Activated naive CD8-positive, alpha-beta T cell treated with anti-CD3 and anti-CD28 coated beads, Interleukin-2, amount 50 U/mL, for 24 hours (primary cell): ENCODE results near the gene SLC16A2.

Experiments
- ATAC-seq: fragments of 150-1000 bp; cut with Tn5 transposase; one replicate; pipeline ENCODE4 v1.10.0; 2021
- DNase-seq: peaks from one replicate; pipeline ENCODE4 v3.0.0; 2021
- H3K27ac Mint-ChIP-seq: one replicate; pipeline ENCODE4 v1.8.0; 2021; ENCODE audit warnings: mild to moderate bottlenecking, mixed read lengths
- H3K27me3 Mint-ChIP-seq: one replicate; pipeline ENCODE4 v1.8.0; 2021; ENCODE audit warnings: mixed read lengths
- H3K36me3 Mint-ChIP-seq: one replicate; pipeline ENCODE4 v1.8.0; 2021; ENCODE audit warnings: low read depth, mixed read lengths
- H3K4me1 Mint-ChIP-seq: one replicate; pipeline ENCODE4 v1.8.0; 2021; ENCODE audit warnings: mixed read lengths
- H3K4me3 Mint-ChIP-seq: one replicate; pipeline ENCODE4 v1.8.0; 2021; ENCODE audit warnings: mild to moderate bottlenecking, moderate library complexity, mixed read lengths
- H3K9me3 Mint-ChIP-seq: one replicate; pipeline ENCODE4 v1.8.0; 2021; ENCODE audit warnings: mixed read lengths

SLC16A2 gene

GRCh38 chrX:74421036-74421739 lies at the start of gene SLC16A2:
SLC16A2 (plus strand) TSS chrX:74421493; CDS start chrX:74421638, 145 bp downstream.
- DNase-seq (peak; percentile 24), ATAC-seq (peak; percentile 50)
- Mint-ChIP-seq H3K27ac (no peak within 1 kb of the TSS), H3K27me3 (peaks cover 14% of the 10 kb centered on the region), H3K4me3 (peak within 1 kb of the TSS; percentile 76), H3K4me1 (peaks cover 12% of the 10 kb centered on the region), H3K36me3 (no peaks in the 10 kb centered on the region), H3K9me3 (no peaks in the 10 kb centered on the region)

- Mint-ChIP-seq H3K4me1 (peaks cover 6% of the 10 kb centered on the region), H3K9me3 (no peaks in the 10 kb centered on the region), H3K27me3 (no peaks in the 10 kb centered on the region), H3K27ac (no peak overlapping the region), H3K4me3 (no peak overlapping the region), H3K36me3 (no peaks in the 10 kb centered on the region)
- no peak for ATAC-seq
- DNase-seq = no peak
Measured at GRCh38 chrX:74372272-74372671, 49.0 kb upstream of the SLC16A2 start.

- ATAC-seq (no peak), DNase-seq (no peak)
- Mint-ChIP-seq H3K9me3 (no peaks in the 10 kb centered on the region), H3K36me3 (no peaks in the 10 kb centered on the region), H3K27me3 (no peaks in the 10 kb centered on the region), H3K27ac (no peak overlapping the region), H3K4me1 (no peaks in the 10 kb centered on the region), H3K4me3 (no peak overlapping the region)
Measured at GRCh38 chrX:74377282-74377681, 44.0 kb upstream of the SLC16A2 start.

- Mint-ChIP-seq H3K4me3 (no peak overlapping the region), H3K27ac (no peak overlapping the region), H3K9me3 (no peaks in the 10 kb centered on the region), H3K36me3 (no peaks in the 10 kb centered on the region), H3K4me1 (peaks cover 2% of the 10 kb centered on the region), H3K27me3 (peaks cover 10% of the 10 kb centered on the region)
- peak; percentile 66 for ATAC-seq
- peak; percentile 52 for DNase-seq
Measured at GRCh38 chrX:74382613-74383012, 38.7 kb upstream of the SLC16A2 start.

GRCh38 chrX:74383611-74384010 lies 37.7 kb upstream of the SLC16A2 start:
- peaks cover 10% of the 10 kb centered on the region for H3K27me3 Mint-ChIP-seq
- ATAC-seq = peak; percentile 87

GRCh38 chrX:74389016-74389722 lies 32.1 kb upstream of the SLC16A2 start:
- DNase-seq (no peak), ATAC-seq (peak; percentile 43)
- H3K36me3 Mint-ChIP-seq = no peaks in the 10 kb centered on the region
- no peak overlapping the region for H3K4me3 Mint-ChIP-seq
- no peaks in the 10 kb centered on the region for H3K9me3 Mint-ChIP-seq
- peaks cover 10% of the 10 kb centered on the region for H3K27me3 Mint-ChIP-seq
- peaks cover 3% of the 10 kb centered on the region for H3K4me1 Mint-ChIP-seq
- H3K27ac Mint-ChIP-seq = no peak overlapping the region

More at GRCh38 chrX:74383611-74384010, 37.7 kb upstream of the SLC16A2 start:
- Mint-ChIP-seq H3K36me3 (no peaks in the 10 kb centered on the region), H3K27ac (no peak overlapping the region), H3K4me1 (peaks cover 2% of the 10 kb centered on the region), H3K9me3 (no peaks in the 10 kb centered on the region), H3K4me3 (no peak overlapping the region)
- DNase-seq = peak; percentile 16

GRCh38 chrX:74395556-74395955 lies 25.7 kb upstream of the SLC16A2 start:
- no peak for DNase-seq
- Mint-ChIP-seq H3K27ac (no peak overlapping the region), H3K27me3 (peaks cover 5% of the 10 kb centered on the region), H3K9me3 (no peaks in the 10 kb centered on the region), H3K4me1 (peaks cover 4% of the 10 kb centered on the region), H3K36me3 (no peaks in the 10 kb centered on the region), H3K4me3 (no peak overlapping the region)
- ATAC-seq = no peak

- Mint-ChIP-seq H3K36me3 (no peaks in the 10 kb centered on the region), H3K27me3 (no peaks in the 10 kb centered on the region), H3K4me3 (no peak overlapping the region), H3K9me3 (no peaks in the 10 kb centered on the region), H3K4me1 (no peaks in the 10 kb centered on the region), H3K27ac (no peak overlapping the region)
- DNase-seq = no peak
- no peak for ATAC-seq
Measured at GRCh38 chrX:74405973-74406489, 15.3 kb upstream of the SLC16A2 start.

GRCh38 chrX:74408304-74408703 lies 13.0 kb upstream of the SLC16A2 start:
- no peak for DNase-seq
- H3K4me3 Mint-ChIP-seq = no peak overlapping the region
- no peaks in the 10 kb centered on the region for H3K27me3 Mint-ChIP-seq
- no peak for ATAC-seq
- no peaks in the 10 kb centered on the region for H3K4me1 Mint-ChIP-seq
- no peaks in the 10 kb centered on the region for H3K9me3 Mint-ChIP-seq
- H3K27ac Mint-ChIP-seq = no peak overlapping the region
- no peaks in the 10 kb centered on the region for H3K36me3 Mint-ChIP-seq

GRCh38 chrX:74419864-74420195 lies 1.5 kb upstream of the SLC16A2 start:
- Mint-ChIP-seq H3K27me3 (peaks cover 14% of the 10 kb centered on the region), H3K9me3 (no peaks in the 10 kb centered on the region), H3K27ac (peak overlapping the region; percentile 42), H3K4me1 (peaks cover 12% of the 10 kb centered on the region), H3K36me3 (no peaks in the 10 kb centered on the region), H3K4me3 (peak overlapping the region; percentile 66)
- ATAC-seq = no peak
- peak; percentile 7 for DNase-seq

- Mint-ChIP-seq H3K27me3 (peaks cover 14% of the 10 kb centered on the region), H3K27ac (peak overlapping the region; percentile 42), H3K9me3 (no peaks in the 10 kb centered on the region), H3K4me1 (peaks cover 12% of the 10 kb centered on the region), H3K4me3 (peak overlapping the region; percentile 75), H3K36me3 (no peaks in the 10 kb centered on the region)
- ATAC-seq = no peak
- peak; percentile 22 for DNase-seq
Measured at GRCh38 chrX:74420196-74421035, 877 bp upstream of the SLC16A2 start.

GRCh38 chrX:74421740-74422352 lies 553 bp downstream of the SLC16A2 start:
- H3K9me3 Mint-ChIP-seq = no peaks in the 10 kb centered on the region
- no peaks in the 10 kb centered on the region for H3K36me3 Mint-ChIP-seq
- no peak overlapping the region for H3K27ac Mint-ChIP-seq
- ATAC-seq (no peak), DNase-seq (no peak)
- H3K27me3 Mint-ChIP-seq = peaks cover 11% of the 10 kb centered on the region
- H3K4me3 Mint-ChIP-seq = peak overlapping the region; percentile 76
- peaks cover 12% of the 10 kb centered on the region for H3K4me1 Mint-ChIP-seq

GRCh38 chrX:74422576-74423288 lies 1.4 kb downstream of the SLC16A2 start:
- peaks cover 6% of the 10 kb centered on the region for H3K27me3 Mint-ChIP-seq
- H3K4me1 Mint-ChIP-seq = peaks cover 12% of the 10 kb centered on the region
- ATAC-seq (peak; percentile 20), DNase-seq (peak; percentile 20)
- H3K27ac Mint-ChIP-seq = no peak overlapping the region
- no peaks in the 10 kb centered on the region for H3K9me3 Mint-ChIP-seq
- H3K36me3 Mint-ChIP-seq = no peaks in the 10 kb centered on the region
- H3K4me3 Mint-ChIP-seq = peak overlapping the region; percentile 76
